GM18520 (cell line): ENCODE measurements around the gene MTSS2.

Experiments used
- ATAC-seq: cut with Tn5 transposase; IDR thresholded peaks from one replicate; pipeline ENCODE4 v1.9.1; 2021; ENCODE audit not compliant: unreplicated experiment

MTSS2 gene

GRCh38 chr16:70687671-70688245 is 1.9 kb upstream of the MTSS2 start:
- ATAC-seq, result no peak

GRCh38 chr16:70687102-70687511 is 1.3 kb upstream of the MTSS2 start:
- no peak for ATAC-seq

- no peak for ATAC-seq
Observed at GRCh38 chr16:70686376-70687101, 686 bp upstream of the MTSS2 start.

GRCh38 chr16:70685061-70685937 is 554 bp downstream of the MTSS2 start:
- ATAC-seq, result no peak

- ATAC-seq, result no peak
Observed at GRCh38 chr16:70684146-70685060, 1.4 kb downstream of the MTSS2 start.

GRCh38 chr16:70683146-70683944 is 2.5 kb downstream of the MTSS2 start:
- ATAC-seq, result no peak

GRCh38 chr16:70682239-70683145 is 3.4 kb downstream of the MTSS2 start:
- ATAC-seq, result no peak

- ATAC-seq, result no peak
Observed at GRCh38 chr16:70681382-70682238, 4.2 kb downstream of the MTSS2 start.

- no peak for ATAC-seq
Observed at GRCh38 chr16:70680495-70681381, 5.1 kb downstream of the MTSS2 start.

- no peak for ATAC-seq
Observed at GRCh38 chr16:70679671-70680494, 6.0 kb downstream of the MTSS2 start.

- ATAC-seq, result no peak
Observed at GRCh38 chr16:70678898-70679670, 6.8 kb downstream of the MTSS2 start.

GRCh38 chr16:70678121-70678897 is 7.5 kb downstream of the MTSS2 start:
- ATAC-seq, result no peak

GRCh38 chr16:70677499-70678120 is 8.2 kb downstream of the MTSS2 start:
- no peak for ATAC-seq
